Loucy (cell line): Measurements from ENCODE around the gene KATNAL2.

ENCODE experiments used
- EZH2phosphoT487 ChIP-seq: fragments of 200-600 bp; IDR thresholded peaks from 2 replicates; pipeline ENCODE4 v1.6.1; 2018; ENCODE audit warnings: antibody characterized with exemption, mild to moderate bottlenecking, moderate library complexity, borderline replicate concordance
- TF ChIP-seq, protein P1 (sequence below): fragments of 200-600 bp; sonication (generic); conservative IDR thresholded peaks from 2 replicates; pipeline ENCODE4 v1.5.1; 2014; ENCODE audit warnings: mild to moderate bottlenecking, antibody characterized with exemption, low read length

- TF ChIP-seq, protein P1, sequence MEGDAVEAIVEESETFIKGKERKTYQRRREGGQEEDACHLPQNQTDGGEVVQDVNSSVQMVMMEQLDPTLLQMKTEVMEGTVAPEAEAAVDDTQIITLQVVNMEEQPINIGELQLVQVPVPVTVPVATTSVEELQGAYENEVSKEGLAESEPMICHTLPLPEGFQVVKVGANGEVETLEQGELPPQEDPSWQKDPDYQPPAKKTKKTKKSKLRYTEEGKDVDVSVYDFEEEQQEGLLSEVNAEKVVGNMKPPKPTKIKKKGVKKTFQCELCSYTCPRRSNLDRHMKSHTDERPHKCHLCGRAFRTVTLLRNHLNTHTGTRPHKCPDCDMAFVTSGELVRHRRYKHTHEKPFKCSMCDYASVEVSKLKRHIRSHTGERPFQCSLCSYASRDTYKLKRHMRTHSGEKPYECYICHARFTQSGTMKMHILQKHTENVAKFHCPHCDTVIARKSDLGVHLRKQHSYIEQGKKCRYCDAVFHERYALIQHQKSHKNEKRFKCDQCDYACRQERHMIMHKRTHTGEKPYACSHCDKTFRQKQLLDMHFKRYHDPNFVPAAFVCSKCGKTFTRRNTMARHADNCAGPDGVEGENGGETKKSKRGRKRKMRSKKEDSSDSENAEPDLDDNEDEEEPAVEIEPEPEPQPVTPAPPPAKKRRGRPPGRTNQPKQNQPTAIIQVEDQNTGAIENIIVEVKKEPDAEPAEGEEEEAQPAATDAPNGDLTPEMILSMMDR, result no peak
- TF ChIP-seq EZH2phosphoT487, result no peak
These were observed 7.9 kb upstream of the KATNAL2 start for GRCh38 chr18:46909497-46909896.
